AG04450 (cell line): ENCODE results near the gene ZNF208. TPM values are rescaled to one million over a fixed set of nuclear protein-coding genes. Genes with fewer than 3 reads are reported as not detected.

ENCODE experiments used
- CTCF ChIA-PET: fragments of 300-600, 350-600 bp; formaldehyde crosslinking; extraction: SDS; loops from one replicate; lab custom pipeline; 2022; ENCODE audit warnings: antibody characterized with exemption, inconsistent platforms; lab: Charles Lee
- POLR2A ChIA-PET: fragments of 350-600 bp; formaldehyde crosslinking; extraction: SDS; loops from one replicate; lab custom pipeline; 2021; ENCODE audit warnings: antibody characterized with exemption, inconsistent platforms; lab: Yijun Ruan, JAX
- DNase-seq: peaks from one replicate; pipeline ENCODE4 v3.0.0-alpha.2; 2011; ENCODE audit warnings: low read depth, low spot score
- H3K27ac ChIP-seq: one replicate; pipeline ENCODE4 v1.5.1; 2012; ENCODE audit warnings: low read depth, low read length, control low read depth
- H3K27me3 ChIP-seq: one replicate; pipeline ENCODE4 v1.6.0; 2012; ENCODE audit warnings: low read length; ENCODE audit not compliant: control insufficient read depth, insufficient read depth
- H3K4me3 ChIP-seq: 2 replicates; pipeline ENCODE4 v1.5.1; 2011; ENCODE audit warnings: mild to moderate bottlenecking, low read depth, low read length, control low read depth
- H3K9me3 ChIP-seq: 2 replicates; pipeline ENCODE4 v1.5.1; 2012; ENCODE audit warnings: low read length; ENCODE audit not compliant: control insufficient read depth, insufficient read depth
- CTCF ChIP-seq: IDR thresholded peaks from 2 replicates; pipeline ENCODE4 v1.5.1; 2011; ENCODE audit warnings: low read depth, low read length, control low read depth, inconsistent platforms
- polyA plus RNA-seq: library from polyadenylated mRNA; depleted of rRNA; stranded (reverse); fragments of >200 nt; gene quantifications from 2 replicates; pipeline ENCODE4 v1.2.3, GENCODE V29; 2011

Gene ZNF208
- polyA plus RNA-seq, 1 experiment, result not detected

GRCh38 chr19:21908066-21908465 is 102.7 kb downstream of the ZNF208 start:
- H3K27ac ChIP-seq, result no peak overlapping the region
- no peak for TF ChIP-seq CTCF
- peaks cover 32% of the 10 kb centered on the region; the same call in 1 of the 2 replicates for H3K9me3 ChIP-seq
- H3K27me3 ChIP-seq, result no peaks in the 10 kb centered on the region
- DNase-seq, result no peak
- ChIA-PET CTCF (no interaction called here), POLR2A (no interaction called here)
- no peak overlapping the region for H3K4me3 ChIP-seq

GRCh38 chr19:21907516-21907915 is 103.2 kb downstream of the ZNF208 start:
- no peak for TF ChIP-seq CTCF
- Histone ChIP-seq H3K9me3 (peaks cover 30% of the 10 kb centered on the region; the same call in 1 of the 2 replicates), H3K27ac (no peak overlapping the region), H3K27me3 (no peaks in the 10 kb centered on the region), H3K4me3 (no peak overlapping the region)
- DNase-seq, result no peak
- POLR2A ChIA-PET, result no interaction called here
- CTCF ChIA-PET, result no interaction called here

GRCh38 chr19:21902571-21902970 is 108.2 kb downstream of the ZNF208 start:
- TF ChIP-seq CTCF, result no peak
- peaks cover 22% of the 10 kb centered on the region; the same call in 1 of the 2 replicates for H3K9me3 ChIP-seq
- POLR2A ChIA-PET, result no interaction called here
- H3K27ac ChIP-seq, result no peak overlapping the region
- no peaks in the 10 kb centered on the region for H3K27me3 ChIP-seq
- CTCF ChIA-PET, result no interaction called here
- DNase-seq, result no peak
- no peak overlapping the region for H3K4me3 ChIP-seq

- Histone ChIP-seq H3K27ac (no peak overlapping the region), H3K27me3 (no peaks in the 10 kb centered on the region), H3K9me3 (peaks cover 14% of the 10 kb centered on the region; the same call in 1 of the 2 replicates), H3K4me3 (no peak overlapping the region)
- TF ChIP-seq CTCF, result no peak
- DNase-seq, result no peak
- ChIA-PET POLR2A (no interaction called here), CTCF (no interaction called here)
Observed at GRCh38 chr19:21901861-21902260, 108.9 kb downstream of the ZNF208 start.

- Histone ChIP-seq H3K9me3 (peaks cover 13% of the 10 kb centered on the region; the same call in 1 of the 2 replicates), H3K27ac (no peak overlapping the region), H3K27me3 (no peaks in the 10 kb centered on the region), H3K4me3 (no peak overlapping the region)
- no peak for TF ChIP-seq CTCF
- POLR2A ChIA-PET, result no interaction called here
- CTCF ChIA-PET, result no interaction called here
- DNase-seq, result no peak
Observed at GRCh38 chr19:21900401-21900800, 110.3 kb downstream of the ZNF208 start.
